ENCODE data around the gene C10orf95.

- TF ChIP-seq BHLHE40 (IDR thresholded peaks at IDR 0.05; ENCODE audit: low read depth, low read length) (no peak), EHMT2 (IDR thresholded peaks at IDR 0.05; ENCODE audit: low read depth) (no peak), POLR2A (IDR thresholded peaks at IDR 0.05; ENCODE audit: low read length) (no peak), PHF8 (IDR thresholded peaks at IDR 0.05; ENCODE audit: borderline replicate concordance, low read depth) (no peak), MYC (IDR thresholded peaks at IDR 0.05; ENCODE audit: borderline replicate concordance, low read length) (no peak), MAX (IDR thresholded peaks at IDR 0.05) (no peak), USF2 (IDR thresholded peaks at IDR 0.05) (no peak), CTCF (IDR thresholded peaks at IDR 0.05) (no peak), SMC3 (IDR thresholded peaks at IDR 0.05) (no peak)
Measured at GRCh38 chr10:102424145-102424544, 27.2 kb downstream of the C10orf95 start.

All from A549 (cell line).